Activated T-cell treated with anti-CD3 and anti-CD28 coated beads, Interleukin-2, amount 50 U/mL, for 72 hours (primary cell): Measurements from ENCODE around the gene RSBN1. TPM values are rescaled to one million over a fixed set of nuclear protein-coding genes. Genes with fewer than 3 reads are reported as not detected.

ENCODE experiments used
- ATAC-seq, 2 donors: fragments of 150-1000 bp; cut with Tn5 transposase; replicated peaks in 1 of 2; 2 replicates each; pipeline ENCODE4 v1.10.0; 2021; ENCODE audit warnings: moderate library complexity in 2 of 2, mild to moderate bottlenecking in 1 of 2
- DNase-seq, 2 donors: peaks; one replicate each; pipeline ENCODE4 v3.0.0; 2021 to 2022; ENCODE audit warnings: mixed read lengths in 1 of 2
- H3K27ac Mint-ChIP-seq: one replicate; pipeline ENCODE4 v1.8.0; 2022; ENCODE audit warnings: mild to moderate bottlenecking, moderate library complexity, mixed read lengths
- H3K27me3 Mint-ChIP-seq: one replicate; pipeline ENCODE4 v1.8.0; 2022; ENCODE audit warnings: low read depth, mixed read lengths
- H3K36me3 Mint-ChIP-seq, 2 donors: one replicate each; pipeline ENCODE4 v1.8.0; 2022; ENCODE audit warnings: mixed read lengths in 2 of 2, mild to moderate bottlenecking in 1 of 2; ENCODE audit not compliant: insufficient read depth in 2 of 2
- H3K4me1 Mint-ChIP-seq: one replicate; pipeline ENCODE4 v1.8.0; 2022; ENCODE audit warnings: low read depth, mixed read lengths
- H3K4me3 Mint-ChIP-seq, 2 donors: one replicate each; pipeline ENCODE4 v1.8.0; 2022; ENCODE audit warnings: mild to moderate bottlenecking in 2 of 2, mixed read lengths in 2 of 2, moderate library complexity in 2 of 2
- H3K9me3 Mint-ChIP-seq, 2 donors: one replicate each; pipeline ENCODE4 v1.8.0; 2022; ENCODE audit warnings: mixed read lengths in 2 of 2
- total RNA-seq, 2 donors: library from RNA; stranded (reverse); gene quantifications; one replicate each; pipeline ENCODE4 v1.2.3, GENCODE V29; 2022

RSBN1 gene
- total RNA-seq, 2 donors from 2014 or later: 18.4 to 23.9 TPM

DNA sequence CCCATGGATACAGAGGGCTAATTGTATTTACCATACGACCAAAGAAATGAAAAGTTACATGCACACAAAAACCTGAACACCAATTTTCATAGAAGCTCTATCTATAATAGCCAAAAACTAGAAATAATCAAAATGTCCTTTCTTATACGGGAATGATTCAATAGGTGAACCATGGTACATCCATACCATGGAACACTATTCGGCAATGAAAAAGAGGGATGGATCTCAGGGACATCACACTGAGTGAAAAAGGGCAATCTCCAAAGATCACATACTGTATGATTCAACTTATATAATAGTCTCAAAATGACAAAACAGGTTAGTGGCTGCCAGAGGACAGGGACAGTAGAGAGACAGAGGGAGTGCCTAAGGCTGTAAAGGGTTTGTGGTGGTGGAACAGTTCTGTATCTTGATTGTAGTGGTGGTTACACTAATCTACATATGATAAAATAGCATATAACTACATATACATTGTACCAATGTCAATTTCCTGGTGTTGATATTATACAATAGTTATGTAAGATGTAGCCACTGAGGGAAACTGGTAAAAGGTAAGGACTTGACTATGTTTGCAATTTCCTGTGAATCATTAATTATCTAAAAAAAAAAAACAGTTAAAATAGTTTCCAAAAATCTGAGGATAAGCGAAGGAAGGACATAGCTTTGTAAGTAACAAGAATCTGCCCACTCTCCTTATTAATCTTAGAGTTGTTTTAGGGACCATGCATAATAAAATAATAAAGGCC is 3.7 kb downstream of the RSBN1 start:
- H3K4me1 Mint-ChIP-seq: peaks cover 73% of the 10 kb centered on the region
- peak overlapping the region; percentile 26 for H3K27ac Mint-ChIP-seq
- no peaks in the 10 kb centered on the region for H3K9me3 Mint-ChIP-seq
- peaks cover 8 to 9% of the 10 kb centered on the region in 2 donors for H3K36me3 Mint-ChIP-seq
- peak in 1 of 2 donors; percentile 25 for DNase-seq
- H3K4me3 Mint-ChIP-seq: peak overlapping the region; percentile 94 to 98
- H3K27me3 Mint-ChIP-seq: no peaks in the 10 kb centered on the region
- peak; percentile 4 to 7 for ATAC-seq

DNA sequence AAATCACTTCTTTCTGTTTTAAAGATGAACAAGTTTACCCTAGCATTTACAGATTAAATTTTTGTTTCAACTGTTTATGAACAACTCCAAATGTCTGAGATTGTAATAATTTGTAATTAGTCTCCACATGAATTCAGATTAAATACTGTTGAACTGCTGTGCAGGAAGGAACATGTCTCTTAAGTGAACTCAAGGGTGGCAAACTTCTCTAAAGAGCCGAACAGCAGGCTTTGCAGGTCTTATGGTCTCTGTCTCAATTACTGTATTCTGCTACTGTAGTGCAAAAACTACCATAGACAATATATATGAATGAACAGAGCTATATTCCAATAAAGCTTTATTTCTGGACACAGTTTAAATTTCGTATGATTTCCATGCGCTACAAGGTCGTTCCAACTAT is 6.6 kb downstream of the RSBN1 start:
- peaks cover 4 to 7% of the 10 kb centered on the region in 2 donors for H3K36me3 Mint-ChIP-seq

DNA sequence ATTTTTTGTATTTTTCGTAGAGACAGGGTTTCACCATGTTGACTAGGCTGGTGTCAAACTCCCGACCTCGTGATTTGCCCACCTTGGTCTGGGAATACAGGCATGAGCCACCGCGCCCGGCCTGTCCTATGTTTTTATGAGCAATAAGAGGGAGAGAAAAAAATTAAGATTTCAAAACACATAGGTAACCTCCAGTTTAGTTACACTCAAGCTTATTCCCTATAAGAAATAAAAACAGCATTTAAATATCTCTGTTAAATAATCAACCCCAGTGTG is 7.1 kb downstream of the RSBN1 start:
- H3K4me3 Mint-ChIP-seq: peak overlapping the region; percentile 44 to 62

More for the DNA sequence above, 6.6 kb downstream of the RSBN1 start:
- Mint-ChIP-seq H3K27ac (no peak overlapping the region), H3K9me3 (no peaks in the 10 kb centered on the region), H3K27me3 (no peaks in the 10 kb centered on the region), H3K4me3 (peak overlapping the region; percentile 32 to 62), H3K4me1 (peaks cover 92% of the 10 kb centered on the region)
- DNase-seq: no peak
- no peak for ATAC-seq

DNA sequence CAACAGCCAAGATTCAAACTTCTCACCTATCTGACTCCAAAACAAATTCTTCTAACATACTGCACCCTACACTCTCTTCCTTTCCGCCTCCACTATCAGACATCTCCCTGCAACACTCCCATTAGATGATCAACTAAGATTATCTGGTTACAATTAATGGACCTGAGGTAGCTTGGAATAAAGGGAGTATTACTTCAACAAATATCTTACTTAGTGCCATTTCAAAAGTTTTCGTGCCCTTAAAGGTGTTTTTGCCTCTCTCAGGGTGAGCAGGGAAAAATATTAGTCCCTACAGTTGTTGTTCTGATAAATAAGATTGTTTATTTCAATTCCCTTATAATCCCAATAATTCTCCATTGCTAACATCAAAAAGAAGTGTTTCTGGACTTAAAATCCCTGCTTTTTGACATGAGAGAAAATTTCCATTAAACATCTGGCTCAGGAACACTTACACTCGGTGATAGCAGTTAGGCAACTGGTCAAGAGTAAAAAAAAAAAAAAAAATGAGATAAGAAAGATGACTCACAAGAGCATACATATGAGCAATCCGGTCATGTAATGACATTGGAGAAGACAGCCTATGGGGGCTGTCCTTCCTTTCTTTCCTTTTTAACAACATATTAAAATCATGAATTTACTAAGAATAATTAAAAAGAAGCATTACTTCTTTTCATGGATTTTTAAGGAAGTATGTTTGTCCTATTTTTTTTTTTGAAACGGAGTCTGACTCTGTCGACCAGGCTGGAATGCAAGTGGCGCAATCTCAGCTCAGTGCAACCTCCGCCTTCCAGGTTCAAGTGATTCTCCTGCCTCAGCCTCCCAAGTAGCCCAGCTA is 7.6 kb downstream of the RSBN1 start:
- peak; percentile 58 to 72 for ATAC-seq
- Mint-ChIP-seq H3K27me3 (no peaks in the 10 kb centered on the region), H3K4me3 (peak overlapping the region; percentile 44 to 85), H3K9me3 (no peaks in the 10 kb centered on the region), H3K36me3 (peaks cover 4 to 5% of the 10 kb centered on the region in 2 donors), H3K4me1 (peaks cover 91% of the 10 kb centered on the region), H3K27ac (peak overlapping the region; percentile 91)
- no peak for DNase-seq

More for the DNA sequence above, 7.1 kb downstream of the RSBN1 start:
- no peak overlapping the region for H3K27ac Mint-ChIP-seq
- peaks cover 4 to 7% of the 10 kb centered on the region in 2 donors for H3K36me3 Mint-ChIP-seq
- peaks cover 93% of the 10 kb centered on the region for H3K4me1 Mint-ChIP-seq
- DNase-seq (no peak), ATAC-seq (no peak)
- H3K27me3 Mint-ChIP-seq: no peaks in the 10 kb centered on the region
- H3K9me3 Mint-ChIP-seq: no peaks in the 10 kb centered on the region

DNA sequence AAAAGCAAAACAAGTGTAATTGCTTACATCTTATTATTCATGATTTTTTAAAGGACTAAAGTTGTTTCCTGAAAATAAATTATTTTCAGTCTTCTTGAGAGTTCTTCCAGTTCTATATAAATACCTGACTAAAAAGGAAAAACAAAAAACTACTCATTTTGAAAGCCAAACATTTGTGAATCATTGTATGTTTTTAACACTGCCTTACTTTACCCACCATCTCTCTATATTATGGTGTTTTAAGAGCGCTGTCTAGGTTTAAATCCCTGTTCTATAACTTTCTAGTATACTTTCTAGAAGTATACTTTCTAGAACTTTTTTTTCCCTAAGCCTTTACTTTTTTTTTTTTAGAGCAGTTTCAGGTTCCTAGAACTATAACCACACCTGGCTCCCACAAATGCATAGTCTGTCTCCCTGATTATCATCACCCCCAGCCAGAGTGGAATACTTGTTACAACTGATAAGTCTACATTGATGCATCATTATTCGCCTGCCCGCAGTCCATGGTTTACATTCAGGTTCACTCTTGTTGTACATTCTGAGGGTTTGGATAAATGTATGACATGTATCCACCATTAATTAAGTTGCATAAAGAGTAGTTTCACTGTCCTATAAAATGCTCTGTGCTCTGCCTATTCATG is 9.8 kb downstream of the RSBN1 start:
- Mint-ChIP-seq H3K9me3 (no peaks in the 10 kb centered on the region), H3K27me3 (no peaks in the 10 kb centered on the region), H3K4me1 (peaks cover 90% of the 10 kb centered on the region), H3K36me3 (peaks cover 0 to 4% of the 10 kb centered on the region in 2 donors), H3K27ac (peak overlapping the region; percentile 67), H3K4me3 (peak overlapping the region; percentile 66 to 72)
- ATAC-seq (peak; percentile 89), DNase-seq (no peak)

DNA sequence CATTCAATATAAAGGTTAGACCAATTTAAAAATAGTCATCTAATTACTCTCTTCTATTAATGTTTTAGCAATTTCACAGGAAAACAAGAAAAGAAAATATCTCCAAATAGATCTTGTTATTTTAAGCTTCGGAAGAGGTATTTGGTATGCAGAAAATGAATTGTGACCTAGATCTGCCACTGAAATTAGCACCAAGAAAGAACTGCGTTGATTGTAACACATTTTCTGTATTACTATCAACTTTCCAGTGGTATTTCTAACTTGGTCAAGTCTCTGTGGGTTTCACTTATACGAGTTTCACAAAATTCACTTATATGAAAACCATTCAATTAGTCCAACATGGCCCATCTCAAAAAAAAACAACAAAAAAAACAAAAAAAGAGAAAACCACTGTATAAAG is 11.8 kb downstream of the RSBN1 start:
- H3K4me1 Mint-ChIP-seq: peaks cover 75% of the 10 kb centered on the region
- no peak for DNase-seq
- peak overlapping the region; percentile 15 to 37 for H3K4me3 Mint-ChIP-seq
- no peaks in the 10 kb centered on the region for H3K9me3 Mint-ChIP-seq
- peaks cover 0 to 11% of the 10 kb centered on the region in 2 donors for H3K36me3 Mint-ChIP-seq
- no peaks in the 10 kb centered on the region for H3K27me3 Mint-ChIP-seq
- no peak for ATAC-seq
- no peak overlapping the region for H3K27ac Mint-ChIP-seq

DNA sequence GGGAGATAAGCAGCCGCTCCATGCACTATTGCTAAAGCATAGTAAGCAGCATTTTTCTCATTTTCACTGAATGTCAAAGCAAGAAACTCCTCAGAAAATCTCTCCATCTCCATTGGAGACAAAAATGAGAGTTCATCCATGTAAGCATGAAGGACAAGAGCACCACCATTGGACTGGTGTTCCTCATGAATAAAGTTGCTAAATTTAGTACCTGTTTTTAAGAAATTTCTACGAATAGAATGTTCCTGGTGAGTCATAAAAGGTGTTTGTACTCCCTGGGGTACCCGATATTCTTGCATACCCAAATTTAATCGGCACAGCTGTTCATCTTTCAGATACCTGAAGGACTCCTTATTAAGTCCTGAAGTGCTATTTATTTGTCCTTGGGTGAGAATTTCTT is 14.8 kb downstream of the RSBN1 start:
- Mint-ChIP-seq H3K36me3 (peaks cover 3 to 17% of the 10 kb centered on the region in 2 donors), H3K9me3 (no peaks in the 10 kb centered on the region), H3K4me1 (peaks cover 62% of the 10 kb centered on the region)

DNA sequence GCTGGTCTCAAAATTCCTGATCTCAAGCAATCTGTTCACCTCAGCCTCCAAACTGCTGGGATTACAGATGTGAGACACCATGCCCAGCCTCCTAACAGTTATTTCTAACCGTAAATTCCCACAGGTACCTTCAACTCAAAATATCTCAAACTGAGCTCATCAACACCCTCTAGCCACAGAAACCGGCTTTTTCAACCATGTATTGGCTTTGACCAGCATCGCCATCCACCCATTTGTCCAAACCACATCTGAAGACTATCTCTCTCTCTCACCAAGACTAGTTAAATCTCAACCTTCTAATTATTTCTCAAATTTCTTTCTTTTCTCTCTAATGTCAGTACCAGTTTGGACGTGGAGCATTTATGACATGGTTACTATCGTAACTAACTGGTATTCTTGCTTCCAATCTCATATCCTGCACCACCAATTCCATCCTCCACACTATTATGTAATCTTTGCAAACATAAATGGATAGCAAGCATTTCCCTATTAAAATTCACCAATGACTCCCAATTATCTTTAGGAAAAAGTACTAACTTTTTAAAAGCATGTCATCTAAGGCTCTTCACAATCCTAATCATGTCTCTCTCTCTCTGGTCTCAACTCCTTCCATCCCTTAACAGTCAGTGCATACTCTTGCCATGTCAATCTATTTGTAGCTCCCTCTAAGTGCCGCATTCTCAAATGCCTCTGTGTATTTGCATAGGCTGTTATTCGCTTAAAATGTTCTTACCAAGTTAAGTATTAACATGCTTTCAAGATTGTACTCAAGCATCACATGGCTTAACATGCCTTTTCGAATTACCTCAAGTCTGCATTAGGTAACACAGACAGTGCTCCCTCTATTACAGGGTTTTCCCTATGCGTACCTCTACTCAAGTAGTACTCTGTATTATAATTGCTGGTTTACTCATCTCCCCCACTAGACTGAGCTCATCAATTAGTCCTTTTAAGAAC is 18.1 kb downstream of the RSBN1 start:
- H3K27me3 Mint-ChIP-seq: no peaks in the 10 kb centered on the region
- ATAC-seq: no peak
- H3K4me1 Mint-ChIP-seq: peaks cover 54% of the 10 kb centered on the region
- H3K27ac Mint-ChIP-seq: peak overlapping the region; percentile 18
- H3K36me3 Mint-ChIP-seq: peaks cover 3 to 22% of the 10 kb centered on the region in 2 donors
- H3K9me3 Mint-ChIP-seq: no peaks in the 10 kb centered on the region
- H3K4me3 Mint-ChIP-seq: no peak overlapping the region
- no peak for DNase-seq

More for the DNA sequence above, 14.8 kb downstream of the RSBN1 start:
- no peak overlapping the region for H3K27ac Mint-ChIP-seq
- no peak overlapping the region for H3K4me3 Mint-ChIP-seq
- no peaks in the 10 kb centered on the region for H3K27me3 Mint-ChIP-seq
- no peak for DNase-seq
- no peak for ATAC-seq

DNA sequence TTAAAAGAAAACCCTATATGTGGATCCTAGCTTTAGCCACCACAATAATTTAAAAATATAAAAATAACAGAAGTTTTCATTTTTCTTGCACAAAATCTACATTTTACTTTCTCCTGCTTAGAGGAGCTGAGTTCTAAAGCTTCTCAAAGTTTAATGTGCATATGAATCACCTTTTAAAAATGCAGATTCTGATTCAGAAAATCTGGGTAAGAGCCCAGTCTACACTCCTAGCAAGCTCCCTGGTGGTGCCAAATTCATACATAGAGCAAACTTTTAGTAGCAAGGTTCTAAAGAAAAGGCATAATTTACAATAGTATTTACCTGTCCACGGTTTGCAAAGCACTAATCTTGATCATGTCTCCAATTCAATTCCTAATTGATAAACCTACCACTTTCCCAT is 19.3 kb downstream of the RSBN1 start:
- Mint-ChIP-seq H3K4me3 (no peak overlapping the region), H3K9me3 (no peaks in the 10 kb centered on the region), H3K4me1 (peaks cover 55% of the 10 kb centered on the region), H3K36me3 (peaks cover 4 to 23% of the 10 kb centered on the region in 2 donors), H3K27me3 (no peaks in the 10 kb centered on the region), H3K27ac (no peak overlapping the region)
- DNase-seq (no peak), ATAC-seq (no peak)

DNA sequence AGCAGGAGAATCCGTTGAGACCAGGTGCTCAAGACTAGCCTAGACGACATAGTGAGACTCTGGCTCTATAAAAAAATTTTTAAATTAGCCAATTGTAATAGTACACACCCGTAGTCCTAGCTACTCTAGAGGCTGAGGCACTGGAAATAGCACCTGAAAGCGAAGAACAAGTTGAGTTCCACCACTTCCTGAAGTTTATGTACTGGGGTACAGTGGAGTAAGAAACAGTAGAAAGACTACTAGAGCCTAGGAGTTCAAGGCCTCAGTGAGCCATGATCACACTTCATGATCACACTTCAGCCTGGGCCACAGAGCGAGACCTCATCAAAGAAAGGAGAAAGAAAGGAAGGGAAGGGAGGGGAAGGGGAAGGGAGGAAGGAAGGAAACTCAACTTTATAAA is 19.8 kb downstream of the RSBN1 start:
- H3K9me3 Mint-ChIP-seq: no peaks in the 10 kb centered on the region
- ATAC-seq (peak; percentile 37 to 42), DNase-seq (no peak)
- H3K4me3 Mint-ChIP-seq: peak overlapping the region in 1 of 2 donors; percentile 7
- H3K27ac Mint-ChIP-seq: peak overlapping the region; percentile 26
- H3K36me3 Mint-ChIP-seq: peaks cover 6 to 26% of the 10 kb centered on the region in 2 donors
- peaks cover 55% of the 10 kb centered on the region for H3K4me1 Mint-ChIP-seq
- H3K27me3 Mint-ChIP-seq: no peaks in the 10 kb centered on the region

DNA sequence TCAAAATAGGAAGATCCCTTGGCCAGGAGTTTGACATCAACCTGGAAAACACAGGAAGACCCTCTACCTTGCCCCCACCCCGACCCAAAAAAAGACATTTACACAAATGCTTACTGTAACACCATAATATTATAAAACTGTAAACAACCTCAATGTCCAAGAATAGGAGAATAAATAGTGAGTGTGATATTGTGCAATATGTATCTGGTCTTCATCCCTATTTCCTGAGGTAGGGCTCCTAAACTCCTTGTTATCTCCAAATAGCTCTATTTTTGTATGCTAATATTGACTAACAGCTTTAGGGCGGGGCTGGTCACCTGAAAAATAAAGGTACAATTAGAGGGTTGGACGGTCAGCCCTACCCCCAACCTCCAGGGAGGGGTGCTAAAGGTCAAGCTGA is 23.5 kb downstream of the RSBN1 start:
- no peak overlapping the region for H3K4me3 Mint-ChIP-seq
- DNase-seq (no peak), ATAC-seq (no peak)
- H3K9me3 Mint-ChIP-seq: no peaks in the 10 kb centered on the region
- H3K36me3 Mint-ChIP-seq: peaks cover 2 to 9% of the 10 kb centered on the region in 2 donors
- no peak overlapping the region for H3K27ac Mint-ChIP-seq
- peaks cover 67% of the 10 kb centered on the region for H3K4me1 Mint-ChIP-seq
- no peaks in the 10 kb centered on the region for H3K27me3 Mint-ChIP-seq

DNA sequence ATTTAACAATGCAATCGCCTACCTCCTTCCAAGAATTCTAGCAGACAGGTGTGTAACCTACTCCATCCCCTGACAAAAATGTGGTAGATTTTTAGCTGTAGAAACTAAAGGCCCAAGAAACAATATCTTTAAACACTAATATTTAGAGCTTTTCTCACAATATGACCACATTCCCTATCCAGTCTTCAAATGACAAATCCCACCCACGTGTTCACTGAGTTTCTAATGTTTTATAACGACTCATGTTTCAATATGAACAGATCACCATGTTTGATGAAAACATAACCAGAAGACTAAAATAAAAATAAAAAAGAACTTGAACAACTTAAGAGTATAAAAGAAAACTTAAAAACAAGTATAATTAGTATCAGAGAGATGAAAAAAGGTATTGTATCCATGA is 24.6 kb downstream of the RSBN1 start:
- H3K4me3 Mint-ChIP-seq: peak overlapping the region in 1 of 2 donors; percentile 73
- H3K36me3 Mint-ChIP-seq: peaks cover 2 to 9% of the 10 kb centered on the region in 2 donors
- H3K4me1 Mint-ChIP-seq: peaks cover 59% of the 10 kb centered on the region
- ATAC-seq (no peak), DNase-seq (no peak)
- no peaks in the 10 kb centered on the region for H3K9me3 Mint-ChIP-seq
- peak overlapping the region; percentile 90 for H3K27ac Mint-ChIP-seq
- H3K27me3 Mint-ChIP-seq: no peaks in the 10 kb centered on the region
